Duodenal mucosa (tissue), 2 donors: Measurements from ENCODE around the gene ERC1.

Experiments used
- H3K27ac ChIP-seq: one replicate; pipeline ENCODE4 v1.7.0; 2013; ENCODE audit warnings: low read depth, low read length
- H3K27me3 ChIP-seq, 2 donors: one replicate each; pipeline ENCODE4 v1.7.0; 2013; ENCODE audit warnings: low read length in 2 of 2, control low read depth in 1 of 2; ENCODE audit not compliant: insufficient read depth in 2 of 2, control insufficient read depth in 1 of 2
- H3K36me3 ChIP-seq, 2 donors: one replicate each; pipeline ENCODE4 v1.7.0; 2013; ENCODE audit warnings: low read length in 2 of 2, control low read depth in 1 of 2; ENCODE audit not compliant: insufficient read depth in 2 of 2, control insufficient read depth in 1 of 2
- H3K4me1 ChIP-seq, 2 donors: one replicate each; pipeline ENCODE4 v1.7.0; 2013; ENCODE audit warnings: low read length in 2 of 2, control low read depth in 1 of 2; ENCODE audit not compliant: insufficient read depth in 2 of 2, control insufficient read depth in 1 of 2
- H3K4me3 ChIP-seq, 2 donors: one replicate each; pipeline ENCODE4 v1.7.0; 2013; ENCODE audit warnings: low read length in 2 of 2, low read depth in 1 of 2
- H3K9ac ChIP-seq, 2 donors: one replicate each; pipeline ENCODE4 v1.7.0; 2013; ENCODE audit warnings: low read length in 2 of 2, low read depth in 1 of 2
- H3K9me3 ChIP-seq, 2 donors: one replicate each; pipeline ENCODE4 v1.7.0; 2013; ENCODE audit warnings: low read length in 2 of 2, control low read depth in 1 of 2; ENCODE audit not compliant: control insufficient read depth in 1 of 2

ERC1 gene

DNA sequence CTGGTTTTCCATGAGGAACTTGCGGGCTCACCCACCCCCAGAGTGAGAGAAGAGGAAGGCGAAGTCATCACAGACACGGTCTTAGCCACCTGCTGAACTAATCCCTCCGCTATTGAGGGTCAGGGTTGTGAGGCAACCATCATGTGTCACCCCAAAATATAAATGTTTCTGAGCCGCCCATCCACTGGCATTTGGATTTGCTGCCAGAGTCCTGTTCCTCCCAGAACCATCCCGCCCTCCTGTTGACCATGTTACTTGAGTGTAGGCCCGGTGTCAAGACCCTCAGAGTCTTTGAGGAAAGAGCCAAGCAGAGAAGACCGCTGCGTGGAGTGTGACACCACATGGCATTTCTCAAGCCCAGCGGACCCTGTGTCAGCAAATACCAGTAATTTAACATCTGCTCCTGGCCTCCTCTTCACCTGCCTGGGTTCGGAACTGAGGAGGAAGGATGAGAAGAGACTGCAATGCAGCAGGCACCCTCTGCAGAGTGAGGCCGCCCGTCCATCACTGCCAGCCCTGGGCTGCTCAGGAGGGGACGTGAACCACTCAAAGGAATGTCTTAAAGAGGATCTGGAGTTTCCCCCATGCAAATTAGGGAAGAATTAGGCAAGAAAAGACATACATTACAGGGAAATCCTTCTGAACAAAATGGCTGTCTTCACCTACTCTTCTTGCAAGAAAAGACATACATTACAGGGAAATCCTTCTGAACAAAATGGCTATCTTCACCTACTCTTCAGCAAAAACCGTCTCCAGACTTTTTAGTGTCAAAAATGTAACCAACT is 502.9 kb downstream of the ERC1 start:
- Histone ChIP-seq H3K9me3 (no peaks in the 10 kb centered on the region), H3K9ac (no peak overlapping the region), H3K4me3 (no peak overlapping the region), H3K27me3 (no peaks in the 10 kb centered on the region), H3K36me3 (peaks cover 3 to 19% of the 10 kb centered on the region in 2 donors), H3K4me1 (peaks cover 2 to 4% of the 10 kb centered on the region in 2 donors), H3K27ac (no peak overlapping the region)

DNA sequence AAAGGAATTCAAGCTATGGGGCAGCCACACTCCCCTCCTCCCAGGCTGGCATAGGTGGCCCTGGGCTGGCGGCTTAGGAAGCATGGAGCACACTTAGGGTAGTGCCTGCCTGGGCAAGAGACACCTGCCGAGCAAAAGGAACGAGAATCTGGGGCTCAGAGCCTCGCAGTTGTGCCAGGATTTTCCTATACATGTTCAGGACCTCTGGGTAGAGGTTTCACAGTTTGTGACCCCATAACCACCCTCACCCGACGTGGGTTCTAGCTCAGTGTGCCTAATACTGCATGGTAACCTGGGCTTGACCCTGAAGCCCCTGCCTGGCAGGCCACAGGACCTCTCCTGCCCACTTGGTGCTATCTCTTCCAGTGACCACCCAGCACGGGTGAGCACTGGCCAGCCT is 503.8 kb downstream of the ERC1 start:
- Histone ChIP-seq H3K36me3 (peaks cover 3 to 19% of the 10 kb centered on the region in 2 donors), H3K9ac (no peak overlapping the region), H3K27me3 (no peaks in the 10 kb centered on the region), H3K4me1 (peaks cover 0 to 4% of the 10 kb centered on the region in 2 donors), H3K4me3 (no peak overlapping the region), H3K9me3 (no peaks in the 10 kb centered on the region), H3K27ac (no peak overlapping the region)

DNA sequence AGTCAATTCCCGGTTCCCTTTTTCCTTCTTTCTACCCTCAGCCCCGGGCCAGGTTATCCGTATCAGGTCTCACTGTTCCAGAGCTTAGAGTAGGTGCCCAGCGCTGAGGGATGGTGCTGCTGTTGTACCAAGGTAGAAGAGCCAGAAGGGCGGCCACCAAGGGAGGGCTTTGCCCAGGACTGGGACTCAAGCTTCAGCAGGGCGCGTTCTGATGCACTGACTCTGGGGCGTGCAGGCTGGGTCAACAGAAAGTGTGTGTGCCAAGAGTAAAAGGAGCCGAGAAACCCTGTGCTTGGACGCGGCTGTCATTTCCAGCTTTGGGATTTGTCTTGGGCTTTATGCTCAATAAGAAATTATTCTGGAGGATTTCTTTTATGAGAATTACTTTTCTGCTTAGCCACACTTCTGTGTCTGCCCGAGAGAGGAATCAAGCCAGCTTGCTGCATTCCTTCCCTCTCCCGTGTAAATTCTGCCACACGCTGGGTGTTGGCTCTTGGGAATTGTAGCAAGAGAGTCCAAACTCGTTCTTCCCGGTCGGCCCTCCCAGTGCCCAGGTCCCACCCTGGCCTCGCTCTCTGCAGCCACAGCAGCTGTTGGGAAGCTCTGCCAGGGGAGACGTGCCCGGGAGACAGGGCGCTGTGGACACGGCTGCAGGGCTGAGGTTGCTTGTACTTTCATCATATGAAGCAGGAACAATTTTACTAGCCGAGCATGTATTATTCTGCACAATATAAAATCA is 505.3 kb downstream of the ERC1 start:
- peaks cover 0 to 4% of the 10 kb centered on the region in 2 donors for H3K4me1 ChIP-seq
- no peaks in the 10 kb centered on the region for H3K9me3 ChIP-seq
- H3K36me3 ChIP-seq: peaks cover 0 to 6% of the 10 kb centered on the region in 2 donors
- H3K4me3 ChIP-seq: no peak overlapping the region
- H3K27me3 ChIP-seq: no peaks in the 10 kb centered on the region
- no peak overlapping the region for H3K9ac ChIP-seq
- H3K27ac ChIP-seq: no peak overlapping the region

DNA sequence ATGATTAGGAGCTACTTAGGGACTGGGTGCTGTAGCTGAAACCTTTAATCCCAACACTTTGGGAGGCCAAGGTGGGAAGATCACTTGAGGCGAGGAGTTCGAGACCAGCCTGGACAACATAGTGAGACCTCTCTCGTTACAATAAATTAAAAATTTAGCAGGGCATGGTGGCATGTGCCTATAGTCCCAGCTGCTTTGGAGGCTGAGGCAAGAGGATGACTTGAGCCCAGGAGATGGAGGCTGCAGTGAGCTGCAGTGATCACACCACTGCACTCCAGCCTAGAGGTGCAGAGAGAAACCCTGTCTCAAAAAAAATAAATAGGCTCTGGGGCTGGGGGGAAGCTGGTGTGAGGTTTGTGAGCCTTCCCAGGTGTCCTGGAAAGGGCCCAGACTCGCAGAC is 506.1 kb downstream of the ERC1 start:
- no peak overlapping the region for H3K4me3 ChIP-seq
- peaks cover 0 to 3% of the 10 kb centered on the region in 2 donors for H3K36me3 ChIP-seq
- peaks cover 0 to 4% of the 10 kb centered on the region in 2 donors for H3K4me1 ChIP-seq
- H3K27ac ChIP-seq: no peak overlapping the region
- H3K9me3 ChIP-seq: no peaks in the 10 kb centered on the region
- no peak overlapping the region for H3K9ac ChIP-seq
- no peaks in the 10 kb centered on the region for H3K27me3 ChIP-seq

DNA sequence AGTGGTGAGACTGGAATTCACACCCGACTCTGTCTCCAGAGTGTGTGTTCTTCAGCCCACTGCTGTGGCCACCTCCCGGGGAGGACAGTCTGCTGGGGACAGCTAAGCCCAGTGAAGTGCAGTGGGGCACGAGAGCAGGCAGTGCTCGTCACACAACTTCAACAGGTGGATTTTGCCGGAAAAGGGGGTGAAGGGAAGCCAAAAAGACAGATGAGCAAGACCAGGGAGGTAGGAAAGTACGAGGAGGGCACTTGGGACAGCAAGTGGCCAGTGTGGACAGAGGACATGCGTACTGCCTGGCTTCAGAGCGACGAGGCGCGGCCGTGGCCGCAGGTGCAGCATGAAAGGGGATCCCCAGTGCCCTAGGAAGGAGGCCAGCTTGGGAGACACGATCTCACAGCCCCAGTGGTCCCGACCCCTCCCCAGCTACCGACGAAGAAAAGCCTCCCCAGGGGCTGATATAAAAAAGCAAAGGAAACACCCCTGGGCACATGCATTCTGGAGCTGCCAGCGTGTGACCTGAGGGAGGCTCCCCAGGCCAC is 507.2 kb downstream of the ERC1 start:
- Histone ChIP-seq H3K9me3 (no peaks in the 10 kb centered on the region), H3K9ac (no peak overlapping the region), H3K36me3 (no peaks in the 10 kb centered on the region), H3K4me1 (peaks cover 0 to 4% of the 10 kb centered on the region in 2 donors), H3K4me3 (no peak overlapping the region), H3K27ac (no peak overlapping the region), H3K27me3 (no peaks in the 10 kb centered on the region)

DNA sequence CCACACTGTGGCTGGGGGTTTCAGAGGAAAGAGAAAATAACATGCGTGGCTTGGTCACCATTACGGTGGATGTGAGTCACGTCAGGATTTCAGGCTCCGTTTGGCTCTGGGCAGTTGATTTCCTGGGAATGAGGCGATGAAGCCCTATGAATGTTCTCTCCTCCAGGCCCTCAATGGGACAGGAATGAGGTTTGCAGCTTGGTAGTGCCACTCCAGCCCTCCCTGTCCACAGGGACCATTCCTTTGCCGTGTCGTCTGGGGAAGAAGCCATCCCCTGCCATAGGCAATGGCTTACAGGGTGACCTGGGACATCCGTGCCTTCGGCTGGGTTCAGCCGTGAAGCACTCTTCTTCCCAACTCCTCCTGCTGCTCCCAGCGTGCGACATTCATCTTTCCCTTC is 508.3 kb downstream of the ERC1 start:
- Histone ChIP-seq H3K4me1 (peaks cover 2 to 4% of the 10 kb centered on the region in 2 donors), H3K9me3 (no peaks in the 10 kb centered on the region), H3K36me3 (no peaks in the 10 kb centered on the region), H3K9ac (no peak overlapping the region), H3K27ac (no peak overlapping the region), H3K4me3 (no peak overlapping the region), H3K27me3 (no peaks in the 10 kb centered on the region)

DNA sequence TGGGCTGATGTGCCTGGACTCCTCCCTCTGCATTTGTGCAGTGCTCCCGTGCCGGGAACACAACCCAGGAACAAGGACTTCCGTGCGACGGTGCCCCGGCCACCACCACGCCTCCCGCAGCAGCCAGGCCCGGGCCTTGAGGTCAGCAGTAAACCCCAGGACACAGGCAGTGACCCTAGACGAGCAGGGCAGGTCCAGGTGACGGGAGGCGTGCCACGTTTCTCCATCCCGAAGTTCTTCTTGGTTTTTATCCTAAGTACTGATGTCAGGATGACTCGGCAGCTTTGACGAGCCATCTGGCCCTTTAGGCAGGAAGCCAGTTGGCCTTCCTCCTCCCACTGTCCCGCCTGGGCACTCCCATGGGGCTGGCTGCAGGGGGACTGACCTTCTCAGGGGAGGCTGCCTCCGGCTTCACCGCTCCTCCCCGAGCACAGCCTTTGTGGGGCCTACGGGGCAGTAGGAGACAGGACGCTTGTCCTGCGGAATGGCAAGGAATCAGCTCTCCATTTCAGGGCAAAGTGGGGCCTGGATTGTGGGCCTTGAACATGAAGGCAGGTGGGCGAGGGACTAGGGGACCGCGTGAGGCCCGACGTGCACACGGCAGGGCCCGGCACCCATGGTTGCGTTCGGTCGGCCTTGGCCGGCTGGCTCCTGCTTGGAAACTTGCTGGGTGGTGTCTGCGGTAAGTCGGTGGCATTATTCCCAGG is 509.2 kb downstream of the ERC1 start:
- H3K9me3 ChIP-seq: no peaks in the 10 kb centered on the region
- no peak overlapping the region for H3K9ac ChIP-seq
- H3K36me3 ChIP-seq: no peaks in the 10 kb centered on the region
- peaks cover 3 to 4% of the 10 kb centered on the region in 2 donors for H3K4me1 ChIP-seq
- H3K4me3 ChIP-seq: no peak overlapping the region
- no peak overlapping the region for H3K27ac ChIP-seq
- no peaks in the 10 kb centered on the region for H3K27me3 ChIP-seq

DNA sequence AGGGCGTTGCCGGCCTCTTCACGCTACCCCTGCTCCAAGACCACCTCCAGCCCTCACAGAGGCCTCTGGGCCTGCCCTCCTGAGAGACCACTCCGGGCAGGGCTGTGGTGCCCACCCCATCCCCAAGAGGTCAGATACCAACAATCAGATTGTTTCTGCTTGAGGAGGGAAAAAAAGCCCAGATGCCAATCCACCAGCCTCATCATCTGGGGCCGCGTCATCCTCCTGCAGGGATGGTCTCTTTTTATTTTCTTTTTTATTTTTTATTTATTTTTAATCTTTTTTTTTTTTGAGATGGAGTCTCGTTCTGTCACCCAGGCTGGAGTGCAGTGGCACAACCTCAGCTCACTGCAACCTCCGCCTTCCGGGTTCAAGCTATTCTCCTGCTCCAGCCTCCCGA is 510.0 kb downstream of the ERC1 start:
- Histone ChIP-seq H3K9me3 (no peaks in the 10 kb centered on the region), H3K36me3 (no peaks in the 10 kb centered on the region), H3K4me1 (peaks cover 3 to 4% of the 10 kb centered on the region in 2 donors), H3K9ac (no peak overlapping the region), H3K27ac (no peak overlapping the region), H3K27me3 (no peaks in the 10 kb centered on the region), H3K4me3 (no peak overlapping the region)

DNA sequence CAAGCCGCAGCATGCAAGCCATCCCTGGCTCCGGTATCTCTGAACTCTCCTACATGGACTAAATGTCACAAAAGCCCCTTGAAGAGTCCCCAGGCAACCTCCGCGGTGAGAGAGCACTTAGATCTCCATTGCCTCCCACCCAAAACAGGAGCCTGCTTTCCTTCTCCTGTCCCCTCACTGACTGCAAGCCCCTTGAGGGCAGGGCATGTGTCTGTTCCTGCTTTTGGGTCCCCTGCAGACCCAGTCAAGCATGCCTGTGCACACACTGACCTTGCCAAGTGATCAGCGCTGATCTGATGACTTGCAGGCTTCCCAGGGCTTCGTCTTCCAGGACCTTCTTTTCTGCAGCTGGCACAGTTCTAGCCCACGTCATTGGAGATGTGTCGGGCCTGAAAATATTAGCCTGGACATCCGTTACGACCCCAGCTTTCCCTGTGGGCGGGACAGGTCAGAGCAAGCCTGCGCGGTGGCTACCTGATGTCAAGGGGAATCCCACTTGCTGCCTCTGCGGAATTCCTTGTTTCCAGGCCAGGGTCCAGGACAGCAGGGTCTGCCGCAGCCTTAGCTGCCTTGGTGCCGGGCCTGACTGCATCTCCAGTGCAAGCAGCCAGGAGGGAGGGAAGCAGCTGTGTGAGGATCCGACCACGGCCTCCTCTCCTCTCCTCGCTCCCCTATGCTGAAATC is 510.8 kb downstream of the ERC1 start:
- H3K9ac ChIP-seq: no peak overlapping the region
- H3K4me1 ChIP-seq: peaks cover 0 to 3% of the 10 kb centered on the region in 2 donors
- H3K4me3 ChIP-seq: no peak overlapping the region
- H3K27ac ChIP-seq: no peak overlapping the region
- no peaks in the 10 kb centered on the region for H3K36me3 ChIP-seq
- no peaks in the 10 kb centered on the region for H3K9me3 ChIP-seq
- H3K27me3 ChIP-seq: no peaks in the 10 kb centered on the region
